NCI-H2107 treated with DMSO at 0.1 percent for 48 hours (cell line): ENCODE data around the gene WLS.

Experiments used
- DNase-seq: peaks from one replicate; lab custom pipeline; 2025; ENCODE audit not compliant: unreplicated experiment; lab: John Stamatoyannopoulos, UW

The WLS gene

GRCh38 chr1:68228851-68229250, 3.5 kb downstream of the WLS start:
- no peak for DNase-seq

- DNase-seq: no peak
Observed at GRCh38 chr1:68227598-68227997, 4.7 kb downstream of the WLS start.

- no peak for DNase-seq
Observed at GRCh38 chr1:68225781-68226180, 6.5 kb downstream of the WLS start.

GRCh38 chr1:68223687-68224086, 8.6 kb downstream of the WLS start:
- no peak for DNase-seq

GRCh38 chr1:68221980-68222373, 10.3 kb downstream of the WLS start:
- DNase-seq: no peak

GRCh38 chr1:68221001-68221979, 11.0 kb downstream of the WLS start:
- no peak for DNase-seq

- DNase-seq: no peak
Observed at GRCh38 chr1:68220420-68220819, 11.9 kb downstream of the WLS start.

- DNase-seq: no peak
Observed at GRCh38 chr1:68218490-68218889, 13.8 kb downstream of the WLS start.

- DNase-seq: no peak
Observed at GRCh38 chr1:68217618-68218017, 14.7 kb downstream of the WLS start.

- DNase-seq: no peak
Observed at GRCh38 chr1:68217060-68217554, 15.2 kb downstream of the WLS start.

GRCh38 chr1:68216089-68216772, 16.1 kb downstream of the WLS start:
- DNase-seq: no peak

- DNase-seq: no peak
Observed at GRCh38 chr1:68213843-68214242, 18.5 kb downstream of the WLS start.

GRCh38 chr1:68211761-68212380, 20.5 kb downstream of the WLS start:
- DNase-seq: no peak

GRCh38 chr1:68210829-68211228, 21.5 kb downstream of the WLS start:
- DNase-seq: no peak

- no peak for DNase-seq
Observed at GRCh38 chr1:68210027-68210426, 22.3 kb downstream of the WLS start.

GRCh38 chr1:68206848-68207689, 25.3 kb downstream of the WLS start:
- no peak for DNase-seq

GRCh38 chr1:68205794-68206358, 26.4 kb downstream of the WLS start:
- no peak for DNase-seq

- DNase-seq: no peak
Observed at GRCh38 chr1:68204977-68205630, 27.2 kb downstream of the WLS start.

GRCh38 chr1:68202239-68202832, 30.0 kb downstream of the WLS start:
- DNase-seq: no peak
